GM10847 (cell line): Measurements from ENCODE around the gene GPT2.

Experiments used
- POLR2A ChIP-seq: IDR thresholded peaks from 2 replicates; pipeline ENCODE4 v1.6.1; 2011; ENCODE audit not compliant: insufficient read length; ENCODE audit errors: extremely low read depth

Gene GPT2

GRCh38 chr16:46883690-46884512 lies at the start of gene GPT2:
Gene GPT2, plus strand, starts transcription at chr16:46884362. Its CDS starts 354 bp downstream, at chr16:46884716.
- peak; percentile 33 for TF ChIP-seq POLR2A

- TF ChIP-seq POLR2A, result no peak
Observed at GRCh38 chr16:46836534-46837530, 47.3 kb upstream of the GPT2 start.

GRCh38 chr16:46839986-46840443 lies 44.1 kb upstream of the GPT2 start:
- no peak for TF ChIP-seq POLR2A

- TF ChIP-seq POLR2A, result no peak
Observed at GRCh38 chr16:46842192-46842895, 41.8 kb upstream of the GPT2 start.

GRCh38 chr16:46843898-46844642 lies 40.1 kb upstream of the GPT2 start:
- TF ChIP-seq POLR2A, result no peak

GRCh38 chr16:46844771-46845170 lies 39.4 kb upstream of the GPT2 start:
- TF ChIP-seq POLR2A, result no peak

- no peak for TF ChIP-seq POLR2A
Observed at GRCh38 chr16:46845952-46846351, 38.2 kb upstream of the GPT2 start.

GRCh38 chr16:46848768-46849764 lies 35.1 kb upstream of the GPT2 start:
- TF ChIP-seq POLR2A, result no peak

- TF ChIP-seq POLR2A, result no peak
Observed at GRCh38 chr16:46850619-46851555, 33.3 kb upstream of the GPT2 start.

- TF ChIP-seq POLR2A, result no peak
Observed at GRCh38 chr16:46852130-46852529, 32.0 kb upstream of the GPT2 start.

GRCh38 chr16:46853713-46854443 lies 30.3 kb upstream of the GPT2 start:
- no peak for TF ChIP-seq POLR2A
